ENCODE data around the gene RASSF5. TPM values are rescaled to one million over a fixed set of nuclear protein-coding genes. Genes with fewer than 3 reads are reported as not detected.

RASSF5 gene
- total RNA-seq, 1 experiment from 2014 or later, result 1.3 TPM

DNA sequence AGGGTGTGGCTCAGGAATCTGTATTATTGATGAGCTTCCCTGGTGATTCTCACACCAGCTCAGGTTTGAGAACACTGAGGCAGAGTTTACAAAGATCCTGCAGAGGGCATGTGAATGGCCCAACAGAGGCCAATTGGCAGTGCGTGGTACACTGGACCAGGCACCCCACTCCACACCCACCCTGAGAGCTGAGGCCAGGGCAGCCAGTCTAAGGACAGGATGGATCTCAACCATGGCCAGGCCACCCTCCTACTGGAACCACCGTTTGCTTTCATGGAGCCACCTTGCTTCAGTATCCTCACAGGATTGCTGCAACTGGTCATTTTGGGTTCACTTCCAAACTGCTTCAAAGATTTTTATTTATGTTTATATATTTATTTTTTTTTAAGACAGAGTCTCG lies 7.3 kb upstream of the RASSF5 start:
- ChIA-PET POLR2A (no interaction called here), CTCF (interaction anchor here (0.6 kb wide), 1 partner anchor 46 kb away, joined by 4 read pairs; no protein-coding TSS in a partner anchor)
- peaks cover 7% of the 10 kb centered on the region for H3K36me3 Mint-ChIP-seq (ENCODE audit: insufficient read depth, unreplicated experiment)
- Histone ChIP-seq H3K4me3 (ENCODE audit: low read depth, low read length) (no peak overlapping the region), H3K4me1 (peaks cover 27% of the 10 kb centered on the region), H3K9me3 (no peaks in the 10 kb centered on the region), H3K27me3 (replicated peaks; ENCODE audit: control insufficient read depth, insufficient read depth, low read length) (no peaks in the 10 kb centered on the region), H3K36me3 (ENCODE audit: control insufficient read depth, insufficient read depth, low read length) (no peaks in the 10 kb centered on the region)
- TF ChIP-seq CTCF (IDR thresholded peaks at IDR 0.05; ENCODE audit: insufficient read depth in 1 of 2, low read depth in 1 of 2, low read length in 1 of 2, severe bottlenecking in 1 of 2, unreplicated experiment in 1 of 2), result no peak
- no peak overlapping the region for H3K27ac Mint-ChIP-seq (ENCODE audit: unreplicated experiment)
- no TSS peak for BruUV-seq (replicated peaks)
- DNase-seq, result no peak
- no peak overlapping the region for H3K4me3 Mint-ChIP-seq (ENCODE audit: unreplicated experiment)
- H3K4me1 Mint-ChIP-seq (ENCODE audit: low read depth, unreplicated experiment), result peaks cover 18% of the 10 kb centered on the region
- H3K9me3 Mint-ChIP-seq (ENCODE audit: unreplicated experiment), result no peaks in the 10 kb centered on the region
- peaks cover 4% of the 10 kb centered on the region for H3K27me3 Mint-ChIP-seq (ENCODE audit: insufficient read depth, unreplicated experiment)
- intact Hi-C loops (cut with micrococcal nuclease; ENCODE audit: unreplicated experiment), result loop anchor here (10.0 kb wide), 1 partner anchor 165 kb away; no protein-coding TSS in a partner anchor

DNA sequence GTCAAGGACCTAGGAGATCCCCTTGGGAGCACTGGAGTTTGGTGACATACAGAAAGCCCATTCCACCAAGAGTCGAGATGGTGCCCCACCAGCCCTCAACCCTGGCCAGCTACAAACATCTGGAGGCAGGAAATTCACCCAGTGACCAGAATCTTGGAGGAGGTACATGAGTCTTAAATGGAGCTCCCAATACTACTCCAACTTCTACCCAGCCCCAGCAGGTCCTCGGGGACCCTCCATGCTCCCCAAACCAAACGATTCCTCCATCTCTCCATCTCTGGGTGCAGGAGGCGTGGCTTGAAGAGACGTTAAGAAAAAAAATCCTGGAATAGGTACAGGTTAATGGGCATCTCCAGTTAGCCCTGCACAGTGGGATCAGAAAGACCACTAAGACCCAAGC lies 5.5 kb upstream of the RASSF5 start:
- intact Hi-C loops (cut with micrococcal nuclease; ENCODE audit: unreplicated experiment), result loop anchor here (10.0 kb wide), 1 partner anchor 163 kb away; no protein-coding TSS in a partner anchor
- Mint-ChIP-seq H3K4me3 (ENCODE audit: unreplicated experiment) (no peak overlapping the region), H3K27me3 (ENCODE audit: insufficient read depth, unreplicated experiment) (peaks cover 7% of the 10 kb centered on the region), H3K36me3 (ENCODE audit: insufficient read depth, unreplicated experiment) (no peaks in the 10 kb centered on the region), H3K27ac (ENCODE audit: unreplicated experiment) (no peak overlapping the region), H3K4me1 (ENCODE audit: low read depth, unreplicated experiment) (peaks cover 17% of the 10 kb centered on the region), H3K9me3 (ENCODE audit: unreplicated experiment) (no peaks in the 10 kb centered on the region)
- POLR2A ChIA-PET, result no interaction called here
- CTCF ChIA-PET, result interaction anchor here (0.5 kb wide), 1 partner anchor 17 kb away, joined by 5 read pairs; no protein-coding TSS in a partner anchor
- no TSS peak for BruUV-seq (replicated peaks)
- no peak for TF ChIP-seq CTCF (IDR thresholded peaks at IDR 0.05; ENCODE audit: insufficient read depth in 1 of 2, low read depth in 1 of 2, low read length in 1 of 2, severe bottlenecking in 1 of 2, unreplicated experiment in 1 of 2)
- Histone ChIP-seq H3K36me3 (ENCODE audit: control insufficient read depth, insufficient read depth, low read length) (no peaks in the 10 kb centered on the region), H3K4me3 (ENCODE audit: low read depth, low read length) (no peak overlapping the region), H3K27me3 (replicated peaks; ENCODE audit: control insufficient read depth, insufficient read depth, low read length) (no peaks in the 10 kb centered on the region), H3K4me1 (peaks cover 23% of the 10 kb centered on the region), H3K9me3 (no peaks in the 10 kb centered on the region)
- no peak for DNase-seq

DNA sequence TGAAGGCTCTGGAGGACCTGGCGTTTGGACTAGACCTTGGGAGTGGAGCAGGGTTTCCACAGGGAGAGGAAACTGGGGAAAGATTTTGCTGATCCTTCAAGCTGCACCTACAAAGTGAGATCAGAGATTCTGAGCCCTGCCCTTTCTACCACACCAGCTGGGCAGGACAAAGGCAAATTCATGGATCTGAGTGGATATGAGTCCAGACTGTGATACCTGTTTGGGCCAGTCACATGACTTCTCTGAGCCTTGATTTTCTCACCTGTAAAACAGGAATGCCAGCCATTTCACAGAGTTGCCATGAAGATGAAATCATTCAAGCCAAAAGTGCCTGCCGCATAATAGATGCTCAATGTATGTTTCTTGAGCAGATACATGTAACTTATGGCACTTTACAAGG lies 4.9 kb upstream of the RASSF5 start:
- Histone ChIP-seq H3K9me3 (no peaks in the 10 kb centered on the region), H3K4me1 (peaks cover 25% of the 10 kb centered on the region), H3K36me3 (ENCODE audit: control insufficient read depth, insufficient read depth, low read length) (no peaks in the 10 kb centered on the region), H3K27me3 (replicated peaks; ENCODE audit: control insufficient read depth, insufficient read depth, low read length) (no peaks in the 10 kb centered on the region), H3K4me3 (ENCODE audit: low read depth, low read length) (no peak overlapping the region)
- Mint-ChIP-seq H3K27ac (ENCODE audit: unreplicated experiment) (no peak overlapping the region), H3K27me3 (ENCODE audit: insufficient read depth, unreplicated experiment) (peaks cover 7% of the 10 kb centered on the region), H3K4me3 (ENCODE audit: unreplicated experiment) (no peak overlapping the region), H3K9me3 (ENCODE audit: unreplicated experiment) (no peaks in the 10 kb centered on the region), H3K36me3 (ENCODE audit: insufficient read depth, unreplicated experiment) (no peaks in the 10 kb centered on the region), H3K4me1 (ENCODE audit: low read depth, unreplicated experiment) (peaks cover 17% of the 10 kb centered on the region)
- ChIA-PET CTCF (interaction anchor here (0.5 kb wide), 1 partner anchor 16 kb away, joined by 5 read pairs; no protein-coding TSS in a partner anchor), POLR2A (no interaction called here)
- DNase-seq, result no peak
- TF ChIP-seq CTCF (IDR thresholded peaks at IDR 0.05; ENCODE audit: insufficient read depth in 1 of 2, low read depth in 1 of 2, low read length in 1 of 2, severe bottlenecking in 1 of 2, unreplicated experiment in 1 of 2), result no peak
- no TSS peak for BruUV-seq (replicated peaks)
- intact Hi-C loops (cut with micrococcal nuclease; ENCODE audit: unreplicated experiment), result loop anchor here (10.0 kb wide), 1 partner anchor 162 kb away; no protein-coding TSS in a partner anchor
